NT2/D1 (cell line): ENCODE measurements around the gene PHF8.

ENCODE experiments used
- DNase-seq: peaks from one replicate; pipeline ENCODE4 v3.0.0-alpha.2; 2011; ENCODE audit warnings: low read depth, low spot score
- H3K27me3 ChIP-seq: 2 replicates; pipeline ENCODE4 v1.6.0; 2011; ENCODE audit warnings: mild to moderate bottlenecking; ENCODE audit not compliant: insufficient read length, insufficient read depth
- H3K36me3 ChIP-seq: 2 replicates; pipeline ENCODE4 v1.6.1; 2011; ENCODE audit warnings: mild to moderate bottlenecking, low read length, mixed read lengths; ENCODE audit not compliant: insufficient read depth, insufficient read length
- H3K4me1 ChIP-seq: 2 replicates; pipeline ENCODE4 v1.5.1; 2011; ENCODE audit not compliant: insufficient read depth, insufficient read length
- H3K4me3 ChIP-seq: 2 replicates; pipeline ENCODE4 v1.5.1; 2011; ENCODE audit warnings: low read depth; ENCODE audit not compliant: insufficient read length
- H3K9ac ChIP-seq: 2 replicates; pipeline ENCODE4 v1.6.0; 2011; ENCODE audit warnings: low read depth; ENCODE audit not compliant: insufficient read length
- H3K9me3 ChIP-seq: 2 replicates; pipeline ENCODE4 v1.5.1; 2011; ENCODE audit warnings: mild to moderate bottlenecking, low read length; ENCODE audit not compliant: insufficient read depth
- SUZ12 ChIP-seq: IDR thresholded peaks from 2 replicates; pipeline ENCODE4 v1.6.1; 2011; ENCODE audit not compliant: insufficient read length, insufficient read depth; ENCODE audit errors: extremely low read depth
- YY1 ChIP-seq: IDR thresholded peaks from 2 replicates; pipeline ENCODE4 v1.6.1; 2011; ENCODE audit not compliant: insufficient read length, insufficient read depth
- ZNF274 ChIP-seq: IDR thresholded peaks from 2 replicates; pipeline ENCODE4 v1.6.1; 2011; ENCODE audit warnings: mild to moderate bottlenecking, low read depth, low read length

The PHF8 gene

GRCh38 chrX:53900623-53901022 lies 143.7 kb downstream of the PHF8 start:
- Histone ChIP-seq H3K4me1 (no peaks in the 10 kb centered on the region), H3K4me3 (no peak overlapping the region), H3K9ac (no peak overlapping the region), H3K36me3 (no peaks in the 10 kb centered on the region), H3K9me3 (no peaks in the 10 kb centered on the region), H3K27me3 (no peaks in the 10 kb centered on the region)
- TF ChIP-seq YY1 = no peak
- TF ChIP-seq ZNF274 = no peak
- TF ChIP-seq SUZ12 = no peak
- DNase-seq = no peak

- Histone ChIP-seq H3K9me3 (no peaks in the 10 kb centered on the region), H3K27me3 (no peaks in the 10 kb centered on the region), H3K4me3 (no peak overlapping the region), H3K4me1 (no peaks in the 10 kb centered on the region), H3K9ac (no peak overlapping the region), H3K36me3 (no peaks in the 10 kb centered on the region)
- no peak for TF ChIP-seq ZNF274
- no peak for TF ChIP-seq SUZ12
- no peak for TF ChIP-seq YY1
- no peak for DNase-seq
Observed at GRCh38 chrX:53895270-53895669, 149.0 kb downstream of the PHF8 start.
